ENCODE data around the gene FAM216B.

FAM216B gene

GRCh38 chr13:42834946-42835345 is 53.6 kb downstream of the FAM216B start:
- no peak for DNase-seq (ENCODE audit: low spot score)

GRCh38 chr13:42836930-42837690 is 55.7 kb downstream of the FAM216B start:
- DNase-seq (ENCODE audit: low spot score) = no peak
